Kasumi-1 (cell line): Measurements from ENCODE around the gene TOGARAM2.
"Not testable (repeated sequence)": the region's sequence is repeated elsewhere in the genome, so short reads cannot be mapped to it uniquely, and the experiment has no call there.

Experiments used
- DNase-seq, 2 experiments: peaks; one replicate each; lab custom pipeline; 2025; lab: John Stamatoyannopoulos, UW

TOGARAM2 gene

GRCh38 chr2:28977176-28977875 is 3.8 kb upstream of the TOGARAM2 start:
- DNase-seq: no peak

- DNase-seq: not testable (repeated sequence)
Observed at GRCh38 chr2:28978001-28978400, 3.1 kb upstream of the TOGARAM2 start.

DNA sequence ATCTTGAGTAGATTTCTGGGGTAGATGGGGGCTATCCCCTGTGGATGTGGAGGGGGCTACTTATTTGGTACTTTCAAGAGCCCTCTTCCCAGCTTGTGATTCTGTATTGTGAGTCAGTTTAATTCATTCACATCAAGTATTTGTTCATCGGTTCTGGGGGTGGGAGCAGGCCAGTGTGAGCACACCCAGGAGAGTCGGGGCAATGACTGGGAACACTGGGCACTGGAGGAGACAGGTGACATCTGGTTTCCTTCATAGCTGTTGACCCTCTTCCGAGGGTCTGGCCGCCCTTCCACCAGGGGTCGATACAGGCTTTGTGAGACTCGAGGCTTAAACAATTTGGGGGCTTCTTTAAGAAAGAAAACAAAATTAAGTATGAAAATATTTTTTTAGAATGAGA is 2.5 kb upstream of the TOGARAM2 start:
- DNase-seq: no peak

DNA sequence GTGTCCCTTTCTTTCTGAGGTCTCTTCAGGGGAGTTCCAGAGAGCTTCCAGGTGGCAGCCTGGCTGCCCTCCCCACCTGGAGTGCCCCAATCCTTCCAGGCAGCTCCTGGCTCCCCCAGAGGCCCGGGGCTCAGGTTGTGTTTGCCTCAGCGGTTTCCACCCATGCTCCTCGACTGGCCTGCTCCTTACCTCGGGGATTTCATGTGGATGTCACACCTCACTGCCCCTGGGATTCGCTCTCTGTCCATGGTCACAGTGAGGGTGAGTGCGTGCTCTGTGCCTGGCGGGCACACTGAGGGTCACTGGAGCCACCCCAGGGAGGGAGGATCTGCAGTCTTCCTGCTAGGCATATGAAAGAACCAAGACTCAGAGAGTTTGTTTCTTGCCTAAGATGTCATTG is 2.1 kb upstream of the TOGARAM2 start:
- no peak for DNase-seq

GRCh38 chr2:28979576-28980366 is 1.3 kb upstream of the TOGARAM2 start:
- no peak for DNase-seq

DNA sequence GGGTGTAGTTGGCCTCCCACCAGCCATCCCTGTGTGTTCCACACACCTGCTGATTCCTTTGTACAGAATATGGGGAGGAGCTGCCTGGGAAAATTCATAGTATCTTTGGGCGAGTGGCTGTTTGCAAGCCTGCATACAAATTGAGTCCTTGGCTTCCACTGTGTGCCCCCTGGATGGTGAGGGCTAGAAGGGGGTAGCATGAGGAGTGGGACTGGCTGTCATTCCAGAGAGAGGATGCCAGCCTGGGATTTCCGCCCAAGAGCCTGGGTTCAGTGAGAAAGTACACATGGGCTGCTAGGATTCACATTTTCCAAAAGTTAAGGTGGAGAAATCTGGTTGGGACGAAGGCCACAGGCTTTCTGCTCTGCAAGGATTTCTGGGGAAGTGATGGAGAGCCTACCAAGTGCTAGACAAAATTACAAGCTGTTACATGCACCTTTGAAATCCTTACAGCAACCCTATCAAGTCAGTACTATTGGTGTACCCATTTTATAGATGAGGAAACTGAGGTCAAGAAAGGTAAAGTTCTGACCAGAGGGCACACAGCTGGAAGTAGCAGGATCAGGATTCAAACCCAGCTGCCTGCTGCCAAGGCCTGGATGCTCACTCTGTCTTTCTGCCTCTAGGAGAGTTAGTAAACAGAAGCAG is 606 bp upstream of the TOGARAM2 start:
- no peak for DNase-seq

GRCh38 chr2:28981620-28982376 is 700 bp downstream of the TOGARAM2 start:
- no peak for DNase-seq

GRCh38 chr2:28982381-28982950 is 1.4 kb downstream of the TOGARAM2 start:
- DNase-seq: no peak

DNA sequence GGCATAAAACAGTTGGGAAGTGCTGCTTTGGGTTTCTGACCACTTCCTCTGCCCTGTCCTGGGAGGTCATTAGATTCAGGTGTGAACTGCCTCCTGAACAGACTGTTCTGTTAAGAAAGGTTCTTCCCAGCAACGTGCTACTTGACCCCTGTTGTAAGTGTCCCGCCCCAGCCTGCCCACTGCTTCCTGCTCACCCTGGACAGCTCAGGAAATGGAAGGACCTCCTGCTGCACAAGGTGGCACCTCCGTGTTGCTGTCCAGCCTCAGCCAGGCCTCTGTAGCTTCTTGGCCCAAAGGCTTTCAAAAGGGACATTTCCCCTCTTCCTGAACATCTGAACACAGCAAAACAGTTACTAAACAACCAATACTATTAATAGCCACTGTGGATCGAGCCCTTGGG is 5.3 kb downstream of the TOGARAM2 start:
- no peak for DNase-seq

DNA sequence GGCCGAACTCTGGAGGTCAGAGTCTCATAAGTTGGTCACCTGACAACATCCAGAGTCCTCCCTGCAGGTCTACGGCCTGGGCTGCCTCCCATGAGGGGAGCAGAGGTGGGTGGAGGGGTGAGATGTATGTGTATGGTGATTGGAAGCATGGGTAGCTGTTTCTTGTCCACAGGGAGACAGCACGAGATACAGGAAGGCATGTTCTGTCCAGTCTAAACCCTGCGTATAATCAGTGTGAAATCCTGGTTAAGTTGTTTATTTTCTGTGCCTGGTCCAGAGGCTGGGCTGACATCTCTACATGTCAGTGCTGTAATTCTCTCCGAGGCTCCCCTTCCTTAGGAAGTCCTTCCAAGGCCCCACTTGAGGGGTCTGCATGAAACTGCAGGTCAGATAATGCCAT is 8.9 kb downstream of the TOGARAM2 start:
- DNase-seq: no peak

- no peak for DNase-seq
Observed at GRCh38 chr2:28990445-28990844, 9.3 kb downstream of the TOGARAM2 start.

GRCh38 chr2:28991021-28991420 is 9.9 kb downstream of the TOGARAM2 start:
- DNase-seq: no peak

GRCh38 chr2:28991460-28991859 is 10.4 kb downstream of the TOGARAM2 start:
- DNase-seq: no peak

DNA sequence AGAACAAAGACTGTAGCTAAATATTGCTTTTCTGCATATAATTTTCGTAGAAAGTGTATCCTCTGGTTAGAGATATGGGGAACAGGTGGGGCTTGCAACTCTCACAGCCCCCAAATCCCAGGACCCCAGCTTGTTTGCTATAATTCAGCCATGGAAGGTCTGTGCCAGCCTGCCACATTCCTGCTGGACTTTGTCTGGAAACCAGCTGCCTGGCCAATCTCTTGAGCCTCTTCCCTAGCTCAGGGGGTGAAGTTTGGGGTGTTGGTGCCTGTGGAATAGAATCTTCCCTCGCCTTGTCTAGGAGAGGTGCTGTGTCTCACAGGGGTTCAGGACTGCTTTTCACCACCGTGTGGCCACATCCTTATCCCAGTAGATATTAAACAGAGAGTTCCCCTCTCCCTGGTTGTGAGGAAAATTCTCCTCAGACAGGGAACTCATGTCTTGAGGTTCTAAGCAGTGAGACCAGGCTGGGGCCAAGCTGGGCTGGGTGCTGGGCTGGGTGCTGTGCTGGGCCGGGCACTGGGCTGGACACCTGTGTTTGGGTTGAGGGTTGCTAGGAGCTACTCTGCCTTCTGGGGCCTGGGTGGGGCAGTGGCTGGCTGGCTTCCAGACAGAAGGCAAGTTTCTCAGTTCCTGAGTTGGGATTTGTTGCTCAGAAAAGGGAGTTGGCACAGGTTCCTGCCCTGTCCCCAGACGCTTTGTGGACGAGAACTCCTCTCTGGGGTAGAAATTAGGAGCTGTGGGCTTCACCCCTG is 12.3 kb downstream of the TOGARAM2 start:
- no peak for DNase-seq

GRCh38 chr2:28994074-28994473 is 13.0 kb downstream of the TOGARAM2 start:
- no peak for DNase-seq

DNA sequence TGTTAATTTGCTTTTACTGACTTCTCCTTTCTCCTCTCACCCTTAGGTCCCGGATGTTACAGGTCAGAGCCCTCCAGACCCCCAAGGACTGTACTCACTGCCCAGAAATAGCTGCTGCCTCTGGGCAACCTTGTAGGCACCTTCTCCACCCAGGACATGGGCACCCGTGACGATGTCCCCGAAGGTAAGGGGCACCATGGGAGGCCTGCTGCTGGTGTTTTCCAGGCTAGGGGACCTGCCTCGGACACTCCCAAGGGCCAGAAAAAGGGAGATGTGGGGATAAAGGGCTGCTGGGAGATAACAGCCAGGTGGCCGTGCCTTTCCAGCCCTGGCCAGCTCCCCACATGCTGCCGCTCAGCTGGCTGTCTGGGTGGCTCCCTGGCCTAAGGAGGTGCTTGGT is 13.6 kb downstream of the TOGARAM2 start:
- DNase-seq: no peak

- DNase-seq: no peak
Observed at GRCh38 chr2:28995765-28996750, 15.0 kb downstream of the TOGARAM2 start.

DNA sequence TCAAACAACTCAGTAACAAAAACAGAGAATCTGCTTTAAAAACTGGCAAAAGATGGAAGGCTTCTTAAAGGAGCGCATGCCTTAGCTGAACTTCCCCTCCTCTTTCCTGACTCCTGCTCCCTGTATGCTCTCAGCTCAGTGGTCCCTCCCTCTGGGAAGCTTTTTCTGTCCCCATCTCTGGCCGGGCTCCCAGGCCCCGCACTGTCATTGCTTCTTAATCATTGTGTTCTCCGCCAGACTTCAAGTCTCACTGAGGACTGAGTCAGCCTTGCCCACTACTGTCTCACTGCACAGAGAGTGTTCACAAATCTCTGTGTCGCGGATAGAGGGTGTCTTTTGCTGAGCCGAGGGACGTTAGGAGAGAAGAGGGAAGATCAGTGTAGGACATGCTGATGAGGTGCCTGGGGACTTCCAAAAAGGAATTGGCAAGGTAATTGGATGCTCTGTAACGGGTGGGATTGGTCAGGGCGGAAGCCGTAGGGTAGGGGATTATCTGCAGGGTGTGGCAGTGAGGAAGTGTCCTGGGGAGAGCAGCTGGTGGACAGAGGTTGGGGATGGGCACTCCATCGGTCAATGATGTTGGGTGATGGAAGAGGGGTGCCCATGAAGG is 16.2 kb downstream of the TOGARAM2 start:
- DNase-seq: no peak
